Measurements from ENCODE around the gene RASA1.

DNA sequence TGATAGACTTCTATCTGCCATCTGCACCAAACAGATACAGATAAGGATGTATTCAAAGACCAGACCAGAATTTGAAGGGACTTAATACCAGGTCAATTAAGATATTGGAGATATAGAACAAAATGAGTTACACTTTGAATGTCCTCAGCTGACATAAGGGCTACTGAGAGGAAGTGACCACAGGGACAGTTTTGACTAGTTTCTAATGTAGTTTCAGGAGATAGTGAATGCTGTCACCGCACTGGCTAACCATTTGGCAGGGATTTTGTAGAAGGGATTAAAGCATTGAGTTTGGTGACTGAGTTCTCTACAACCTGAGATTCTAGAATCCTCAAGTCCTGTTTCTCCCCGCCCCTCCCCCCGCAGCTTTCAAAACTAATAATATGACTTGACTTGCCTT is 122.4 kb downstream of the RASA1 start:
- TF ChIP-seq RFX5 (IDR thresholded peaks at IDR 0.05; ENCODE audit: low read depth, low read length) (no peak), YY1 (IDR thresholded peaks at IDR 0.05; ENCODE audit: borderline replicate concordance in 1 of 3, control insufficient read depth in 1 of 3, extremely low read depth in 1 of 3, insufficient read depth in 3 of 3, insufficient read length in 1 of 3, insufficient replicate concordance in 2 of 3, low read depth in 1 of 3, low read length in 2 of 3) (no peak), DACH1 (IDR thresholded peaks at IDR 0.05; ENCODE audit: partially characterized antibody) (no peak), ZBTB17 (CRISPR knock-in tag; IDR thresholded peaks at IDR 0.05) (no peak), DNMT1 (IDR thresholded peaks at IDR 0.05) (no peak), ZNF121 (CRISPR knock-in tag; conservative IDR thresholded peaks at IDR 0.05) (no peak), EZH2 (IDR thresholded peaks at IDR 0.05; ENCODE audit: borderline replicate concordance, low read depth, low read length) (no peak), CHD1 (IDR thresholded peaks at IDR 0.05; ENCODE audit: low read length) (no peak), POLR2A (conservative IDR thresholded peaks at IDR 0.05) (0 out of 2 replicates have a peak, but pooled peaks have one; percentile 8)
- TF ChIP-seq, protein P1, sequence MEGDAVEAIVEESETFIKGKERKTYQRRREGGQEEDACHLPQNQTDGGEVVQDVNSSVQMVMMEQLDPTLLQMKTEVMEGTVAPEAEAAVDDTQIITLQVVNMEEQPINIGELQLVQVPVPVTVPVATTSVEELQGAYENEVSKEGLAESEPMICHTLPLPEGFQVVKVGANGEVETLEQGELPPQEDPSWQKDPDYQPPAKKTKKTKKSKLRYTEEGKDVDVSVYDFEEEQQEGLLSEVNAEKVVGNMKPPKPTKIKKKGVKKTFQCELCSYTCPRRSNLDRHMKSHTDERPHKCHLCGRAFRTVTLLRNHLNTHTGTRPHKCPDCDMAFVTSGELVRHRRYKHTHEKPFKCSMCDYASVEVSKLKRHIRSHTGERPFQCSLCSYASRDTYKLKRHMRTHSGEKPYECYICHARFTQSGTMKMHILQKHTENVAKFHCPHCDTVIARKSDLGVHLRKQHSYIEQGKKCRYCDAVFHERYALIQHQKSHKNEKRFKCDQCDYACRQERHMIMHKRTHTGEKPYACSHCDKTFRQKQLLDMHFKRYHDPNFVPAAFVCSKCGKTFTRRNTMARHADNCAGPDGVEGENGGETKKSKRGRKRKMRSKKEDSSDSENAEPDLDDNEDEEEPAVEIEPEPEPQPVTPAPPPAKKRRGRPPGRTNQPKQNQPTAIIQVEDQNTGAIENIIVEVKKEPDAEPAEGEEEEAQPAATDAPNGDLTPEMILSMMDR (IDR thresholded peaks at IDR 0.05 in 2 of 3, conservative IDR thresholded peaks at IDR 0.05 in 1 of 3; ENCODE audit: insufficient read depth in 2 of 3, low read depth in 1 of 3, low read length in 3 of 3), result no peak
- TF ChIP-seq, protein P2, sequence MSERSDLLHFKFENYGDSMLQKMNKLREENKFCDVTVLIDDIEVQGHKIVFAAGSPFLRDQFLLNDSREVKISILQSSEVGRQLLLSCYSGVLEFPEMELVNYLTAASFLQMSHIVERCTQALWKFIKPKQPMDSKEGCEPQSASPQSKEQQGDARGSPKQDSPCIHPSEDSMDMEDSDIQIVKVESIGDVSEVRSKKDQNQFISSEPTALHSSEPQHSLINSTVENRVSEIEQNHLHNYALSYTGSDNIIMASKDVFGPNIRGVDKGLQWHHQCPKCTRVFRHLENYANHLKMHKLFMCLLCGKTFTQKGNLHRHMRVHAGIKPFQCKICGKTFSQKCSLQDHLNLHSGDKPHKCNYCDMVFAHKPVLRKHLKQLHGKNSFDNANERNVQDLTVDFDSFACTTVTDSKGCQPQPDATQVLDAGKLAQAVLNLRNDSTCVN (CRISPR knock-in tag; IDR thresholded peaks at IDR 0.05), result no peak
- TF ChIP-seq, protein P3, sequence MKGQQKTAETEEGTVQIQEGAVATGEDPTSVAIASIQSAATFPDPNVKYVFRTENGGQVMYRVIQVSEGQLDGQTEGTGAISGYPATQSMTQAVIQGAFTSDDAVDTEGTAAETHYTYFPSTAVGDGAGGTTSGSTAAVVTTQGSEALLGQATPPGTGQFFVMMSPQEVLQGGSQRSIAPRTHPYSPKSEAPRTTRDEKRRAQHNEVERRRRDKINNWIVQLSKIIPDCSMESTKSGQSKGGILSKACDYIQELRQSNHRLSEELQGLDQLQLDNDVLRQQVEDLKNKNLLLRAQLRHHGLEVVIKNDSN (CRISPR knock-in tag; IDR thresholded peaks at IDR 0.05), result no peak
- TF ChIP-seq, protein P4, sequence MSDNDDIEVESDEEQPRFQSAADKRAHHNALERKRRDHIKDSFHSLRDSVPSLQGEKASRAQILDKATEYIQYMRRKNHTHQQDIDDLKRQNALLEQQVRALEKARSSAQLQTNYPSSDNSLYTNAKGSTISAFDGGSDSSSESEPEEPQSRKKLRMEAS (CRISPR knock-in tag; IDR thresholded peaks at IDR 0.05), result no peak
- TF ChIP-seq, protein P5, sequence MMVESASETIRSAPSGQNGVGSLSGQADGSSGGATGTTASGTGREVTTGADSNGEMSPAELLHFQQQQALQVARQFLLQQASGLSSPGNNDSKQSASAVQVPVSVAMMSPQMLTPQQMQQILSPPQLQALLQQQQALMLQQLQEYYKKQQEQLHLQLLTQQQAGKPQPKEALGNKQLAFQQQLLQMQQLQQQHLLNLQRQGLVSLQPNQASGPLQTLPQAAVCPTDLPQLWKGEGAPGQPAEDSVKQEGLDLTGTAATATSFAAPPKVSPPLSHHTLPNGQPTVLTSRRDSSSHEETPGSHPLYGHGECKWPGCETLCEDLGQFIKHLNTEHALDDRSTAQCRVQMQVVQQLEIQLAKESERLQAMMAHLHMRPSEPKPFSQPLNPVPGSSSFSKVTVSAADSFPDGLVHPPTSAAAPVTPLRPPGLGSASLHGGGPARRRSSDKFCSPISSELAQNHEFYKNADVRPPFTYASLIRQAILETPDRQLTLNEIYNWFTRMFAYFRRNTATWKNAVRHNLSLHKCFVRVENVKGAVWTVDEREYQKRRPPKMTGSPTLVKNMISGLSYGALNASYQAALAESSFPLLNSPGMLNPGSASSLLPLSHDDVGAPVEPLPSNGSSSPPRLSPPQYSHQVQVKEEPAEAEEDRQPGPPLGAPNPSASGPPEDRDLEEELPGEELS (CRISPR knock-in tag; IDR thresholded peaks at IDR 0.05; ENCODE audit: borderline replicate concordance), result no peak

Data from K562 (cell line).